GM18909 (cell line): ENCODE measurements around the gene UCN.
"Not testable (repeated sequence)": the region's sequence is repeated elsewhere in the genome, so short reads cannot be mapped to it uniquely, and the experiment has no call there.

Experiments used
- ATAC-seq: cut with Tn5 transposase; IDR thresholded peaks from one replicate; pipeline ENCODE4 v1.9.1; 2021; ENCODE audit warnings: mild to moderate bottlenecking; ENCODE audit not compliant: unreplicated experiment, poor library complexity

The UCN gene

GRCh38 chr2:27290549-27290948 is 17.7 kb downstream of the UCN start:
- ATAC-seq, result no peak

- no peak for ATAC-seq
These were observed 19.6 kb downstream of the UCN start for GRCh38 chr2:27288610-27289009.

GRCh38 chr2:27285481-27285880 is 22.8 kb downstream of the UCN start:
- ATAC-seq, result no peak

- no peak for ATAC-seq
These were observed 23.2 kb downstream of the UCN start for GRCh38 chr2:27284996-27285395.

GRCh38 chr2:27282892-27283291 is 25.4 kb downstream of the UCN start:
- no peak for ATAC-seq

- no peak for ATAC-seq
These were observed 26.2 kb downstream of the UCN start, which contains the start of gene TRIM54 for GRCh38 chr2:27281855-27282559. TRIM54 (plus strand) TSS chr2:27282429; CDS start chr2:27282732, 303 bp downstream.

GRCh38 chr2:27281442-27281841 is 26.8 kb downstream of the UCN start:
- no peak for ATAC-seq

GRCh38 chr2:27280826-27281225 is 27.4 kb downstream of the UCN start:
- ATAC-seq, result no peak

- ATAC-seq, result no peak
These were observed 30.2 kb downstream of the UCN start for GRCh38 chr2:27278010-27278409.

GRCh38 chr2:27275211-27276150 is 32.8 kb downstream of the UCN start, which contains the start of gene DNAJC5G:
DNAJC5G (plus strand) TSS chr2:27275433; CDS start chr2:27276729, 1,296 bp downstream.
- ATAC-seq, result no peak

- not testable (repeated sequence) for ATAC-seq
These were observed 35.4 kb downstream of the UCN start for GRCh38 chr2:27272537-27273522.

- ATAC-seq, result no peak
These were observed 36.5 kb downstream of the UCN start for GRCh38 chr2:27271631-27272340.

- no peak for ATAC-seq
These were observed 37.6 kb downstream of the UCN start for GRCh38 chr2:27270670-27271069.

- ATAC-seq, result no peak
These were observed 38.1 kb downstream of the UCN start for GRCh38 chr2:27270131-27270530.

- not testable (repeated sequence) for ATAC-seq
These were observed 39.9 kb downstream of the UCN start for GRCh38 chr2:27268296-27268695.

- no peak for ATAC-seq
These were observed 42.7 kb downstream of the UCN start for GRCh38 chr2:27265536-27265870.

GRCh38 chr2:27264753-27265535 is 43.3 kb downstream of the UCN start:
- ATAC-seq, result no peak

GRCh38 chr2:27264253-27264752 is 43.9 kb downstream of the UCN start:
- no peak for ATAC-seq
